HEK293 (cell line): ENCODE measurements around the gene HDAC11.

ENCODE experiments used
- CTCF ChIA-PET: fragments of 350-600 bp; formaldehyde crosslinking; extraction: SDS; loops from one replicate; lab custom pipeline; 2021; ENCODE audit warnings: antibody characterized with exemption; lab: Yijun Ruan, JAX
- POLR2A ChIA-PET: fragments of 300-600 bp; formaldehyde crosslinking; extraction: SDS; loops from one replicate; lab custom pipeline; 2020; ENCODE audit warnings: antibody characterized with exemption, inconsistent platforms; lab: Yijun Ruan, JAX
- H3K27ac ChIP-seq: fragments of 200-500 bp; sonication (Bioruptor generic); 2 replicates; pipeline ENCODE4 v1.5.1; 2014; ENCODE audit warnings: low read depth, low read length, control low read depth, inconsistent platforms; ENCODE audit errors: extremely low read depth
- H3K36me3 ChIP-seq, 2 experiments: fragments of 200-500 bp in 1 of 2; sonication (Bioruptor generic) in 1 of 2; 1 replicate in 1 of 2; 2 replicates in 1 of 2; pipeline ENCODE4 v1.5.1; 2014 to 2017; ENCODE audit warnings: inconsistent platforms in 2 of 2, low read length in 2 of 2; ENCODE audit not compliant: control insufficient read depth in 2 of 2, insufficient read depth in 1 of 2
- H3K4me1 ChIP-seq: fragments of 200-500 bp; sonication (Bioruptor generic); 2 replicates; pipeline ENCODE4 v1.5.1; 2014; ENCODE audit warnings: mild to moderate bottlenecking, low read length, inconsistent platforms; ENCODE audit not compliant: control insufficient read depth, insufficient read depth
- H3K4me3 ChIP-seq: 2 replicates; pipeline ENCODE4 v1.5.1; 2011; ENCODE audit warnings: low read depth, mild to moderate bottlenecking, control low read depth, low read length, moderate library complexity
- H3K9me3 ChIP-seq: fragments of 200-500 bp; sonication (Bioruptor generic); 2 replicates; pipeline ENCODE4 v1.5.1; 2014; ENCODE audit warnings: low read depth, low read length, inconsistent platforms; ENCODE audit not compliant: control insufficient read depth, insufficient read depth
- GLI2 ChIP-seq: fragments of 450-650 bp; formaldehyde crosslinking; IDR thresholded peaks from 2 replicates; pipeline ENCODE4; 2017; ENCODE audit warnings: missing biosample characterization, missing genetic modification characterization, low read depth, borderline replicate concordance
- HOXC10 ChIP-seq: sonication (generic); formaldehyde crosslinking; IDR thresholded peaks from 2 replicates; pipeline ENCODE4 v1.8.1; 2023; ENCODE audit warnings: mild to moderate bottlenecking, missing genetic modification reagents
- OSR2 ChIP-seq: fragments of 450-650 bp; formaldehyde crosslinking; IDR thresholded peaks from 2 replicates; pipeline ENCODE4 v1.5.1; 2016; ENCODE audit warnings: missing biosample characterization, missing genetic modification characterization
- PRDM2 ChIP-seq: fragments of 450-650 bp; formaldehyde crosslinking; IDR thresholded peaks from 2 replicates; pipeline ENCODE4 v1.5.1; 2016; ENCODE audit warnings: missing biosample characterization, missing genetic modification characterization, borderline replicate concordance
- SETDB1 ChIP-seq: IDR thresholded peaks from one replicate; pipeline ENCODE4 v1.6.1; 2017; ENCODE audit warnings: mild to moderate bottlenecking, low read length, moderate library complexity, mixed read lengths; ENCODE audit not compliant: insufficient read length
- TRIM28 ChIP-seq: IDR thresholded peaks from 2 replicates; pipeline ENCODE4 v1.6.1; 2011; ENCODE audit warnings: low read length, control low read depth, borderline replicate concordance
- ZBTB1 ChIP-seq: fragments of 450-650 bp; formaldehyde crosslinking; IDR thresholded peaks from 2 replicates; pipeline ENCODE4 v1.5.1; 2016; ENCODE audit warnings: missing biosample characterization, missing genetic modification characterization
- ZBTB8A ChIP-seq: fragments of 450-650 bp; formaldehyde crosslinking; IDR thresholded peaks from 2 replicates; pipeline ENCODE4 v1.5.1; 2016; ENCODE audit warnings: missing biosample characterization, missing genetic modification characterization
- ZNF133 ChIP-seq: fragments of 450-650 bp; formaldehyde crosslinking; IDR thresholded peaks from 2 replicates; pipeline ENCODE4 v1.5.1; 2016; ENCODE audit warnings: missing biosample characterization, missing genetic modification characterization
- ZNF184 ChIP-seq: fragments of 450-650 bp; IDR thresholded peaks from 2 replicates; pipeline ENCODE4 v1.5.1; 2018; ENCODE audit warnings: missing biosample characterization, mild to moderate bottlenecking, missing genetic modification characterization
- ZNF202 ChIP-seq: fragments of 450-650 bp; formaldehyde crosslinking; IDR thresholded peaks from 2 replicates; pipeline ENCODE4 v1.5.1; 2016; ENCODE audit warnings: missing biosample characterization, missing genetic modification characterization, borderline replicate concordance
- ZNF223 ChIP-seq: fragments of 450-650 bp; formaldehyde crosslinking; IDR thresholded peaks from 2 replicates; pipeline ENCODE4 v1.5.1; 2016; ENCODE audit warnings: missing biosample characterization, missing genetic modification characterization
- ZNF266 ChIP-seq: fragments of 450-650 bp; formaldehyde crosslinking; IDR thresholded peaks from 2 replicates; pipeline ENCODE4 v1.5.1; 2016; ENCODE audit warnings: missing biosample characterization, missing genetic modification characterization, low read depth
- ZNF280C ChIP-seq: fragments of 450-650 bp; formaldehyde crosslinking; IDR thresholded peaks from 2 replicates; pipeline ENCODE4 v1.5.1; 2016; ENCODE audit warnings: missing biosample characterization, missing genetic modification characterization
- ZNF311 ChIP-seq: fragments of 450-650 bp; formaldehyde crosslinking; IDR thresholded peaks from 2 replicates; pipeline ENCODE4 v1.5.1; 2017; ENCODE audit warnings: missing biosample characterization, missing genetic modification characterization, borderline replicate concordance
- ZNF335 ChIP-seq: fragments of 450-650 bp; formaldehyde crosslinking; conservative IDR thresholded peaks from 2 replicates; pipeline ENCODE4 v1.5.1; 2016; ENCODE audit warnings: missing biosample characterization, missing genetic modification characterization
- ZNF341 ChIP-seq: fragments of 450-650 bp; formaldehyde crosslinking; IDR thresholded peaks from 2 replicates; pipeline ENCODE4; 2016; ENCODE audit warnings: low read depth, missing biosample characterization, missing genetic modification characterization
- ZNF514 ChIP-seq: fragments of 450-650 bp; formaldehyde crosslinking; IDR thresholded peaks from 2 replicates; pipeline ENCODE4 v1.5.1; 2016; ENCODE audit warnings: missing biosample characterization, missing genetic modification characterization
- ZNF571 ChIP-seq: fragments of 450-650 bp; formaldehyde crosslinking; IDR thresholded peaks from 2 replicates; pipeline ENCODE4 v1.5.0; 2017; ENCODE audit warnings: missing biosample characterization, missing genetic modification characterization
- ZNF610 ChIP-seq: fragments of 450-650 bp; formaldehyde crosslinking; IDR thresholded peaks from 2 replicates; pipeline ENCODE4 v1.5.1; 2016; ENCODE audit warnings: missing biosample characterization, missing genetic modification characterization, borderline replicate concordance
- ZNF670 ChIP-seq: fragments of 450-650 bp; formaldehyde crosslinking; IDR thresholded peaks from 2 replicates; pipeline ENCODE4 v1.5.1; 2016; ENCODE audit warnings: missing biosample characterization, missing genetic modification characterization, low read depth
- ZNF768 ChIP-seq: fragments of 450-650 bp; formaldehyde crosslinking; IDR thresholded peaks from 2 replicates; pipeline ENCODE4 v1.5.1; 2018; ENCODE audit warnings: missing biosample characterization, mild to moderate bottlenecking, missing genetic modification characterization
- ZNF830 ChIP-seq: fragments of 450-650 bp; IDR thresholded peaks from 2 replicates; pipeline ENCODE4 v1.5.0; 2018; ENCODE audit warnings: missing biosample characterization, missing genetic modification characterization, low read depth, mild to moderate bottlenecking, moderate library complexity
- TF ChIP-seq, protein P1 (sequence below): fragments of 450-650 bp; formaldehyde crosslinking; IDR thresholded peaks from 2 replicates; pipeline ENCODE4 v1.5.1; 2016; ENCODE audit warnings: missing biosample characterization, missing genetic modification characterization, low read depth

The HDAC11 gene

GRCh38 chr3:13432093-13432492 is 48.0 kb upstream of the HDAC11 start:
- CTCF ChIA-PET, result no interaction called here
- no peak overlapping the region for H3K27ac ChIP-seq
- no peak for TF ChIP-seq ZNF768 (tag by site-specific recombination)
- no peak for TF ChIP-seq ZNF311 (tag by site-specific recombination)
- no peak for TF ChIP-seq ZNF133 (tag by site-specific recombination)
- no peak for TF ChIP-seq ZNF514 (tag by site-specific recombination)
- no peak for TF ChIP-seq ZNF223 (tag by site-specific recombination)
- TF ChIP-seq ZNF670 (tag by site-specific recombination), result no peak
- TF ChIP-seq HOXC10 (CRISPR knock-in tag), result no peak
- TF ChIP-seq SETDB1, result no peak
- TF ChIP-seq ZNF830, result no peak
- no peak for TF ChIP-seq TRIM28
- no peak for TF ChIP-seq ZNF266 (tag by site-specific recombination)
- TF ChIP-seq OSR2, result no peak
- no peak for TF ChIP-seq ZNF335 (tag by site-specific recombination)
- TF ChIP-seq, all 188 proteins: peak for 0
- H3K9me3 ChIP-seq, result no peaks in the 10 kb centered on the region
- POLR2A ChIA-PET, result no interaction called here
- H3K4me1 ChIP-seq, result no peaks in the 10 kb centered on the region
- no peaks in the 10 kb centered on the region for H3K36me3 ChIP-seq
- H3K4me3 ChIP-seq, result no peak overlapping the region

- Histone ChIP-seq H3K27ac (no peak overlapping the region), H3K4me1 (no peaks in the 10 kb centered on the region), H3K36me3 (no peaks in the 10 kb centered on the region), H3K4me3 (no peak overlapping the region), H3K9me3 (no peaks in the 10 kb centered on the region)
- ChIA-PET POLR2A (no interaction called here), CTCF (interaction anchor here (1.3 kb wide), 1 partner anchor 19 kb away, joined by 4 read pairs; no protein-coding TSS in a partner anchor)
- TF ChIP-seq ZNF571, result no peak
- TF ChIP-seq, protein P1, sequence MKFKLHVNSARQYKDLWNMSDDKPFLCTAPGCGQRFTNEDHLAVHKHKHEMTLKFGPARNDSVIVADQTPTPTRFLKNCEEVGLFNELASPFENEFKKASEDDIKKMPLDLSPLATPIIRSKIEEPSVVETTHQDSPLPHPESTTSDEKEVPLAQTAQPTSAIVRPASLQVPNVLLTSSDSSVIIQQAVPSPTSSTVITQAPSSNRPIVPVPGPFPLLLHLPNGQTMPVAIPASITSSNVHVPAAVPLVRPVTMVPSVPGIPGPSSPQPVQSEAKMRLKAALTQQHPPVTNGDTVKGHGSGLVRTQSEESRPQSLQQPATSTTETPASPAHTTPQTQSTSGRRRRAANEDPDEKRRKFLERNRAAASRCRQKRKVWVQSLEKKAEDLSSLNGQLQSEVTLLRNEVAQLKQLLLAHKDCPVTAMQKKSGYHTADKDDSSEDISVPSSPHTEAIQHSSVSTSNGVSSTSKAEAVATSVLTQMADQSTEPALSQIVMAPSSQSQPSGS (tag by site-specific recombination), result no peak
- TF ChIP-seq ZNF341 (tag by site-specific recombination), result no peak
- TF ChIP-seq ZBTB1 (tag by site-specific recombination), result no peak
- TF ChIP-seq ZNF335 (tag by site-specific recombination), result no peak
- no peak for TF ChIP-seq ZNF670 (tag by site-specific recombination)
- no peak for TF ChIP-seq ZNF184 (tag by site-specific recombination)
- no peak for TF ChIP-seq PRDM2 (tag by site-specific recombination)
- no peak for TF ChIP-seq ZNF202 (tag by site-specific recombination)
- TF ChIP-seq ZBTB8A (tag by site-specific recombination), result no peak
- TF ChIP-seq GLI2, result no peak
- no peak for TF ChIP-seq ZNF610
- no peak for TF ChIP-seq ZNF280C (tag by site-specific recombination)
Measured at GRCh38 chr3:13433912-13434311, 46.2 kb upstream of the HDAC11 start.
